A549 treated with GW870086 at 1 μM for 4 hours (cell line): ENCODE measurements around the gene RXFP4. TPM values are rescaled to one million over a fixed set of nuclear protein-coding genes. Genes with fewer than 3 reads are reported as not detected.

Experiments used
- total RNA-seq: library from RNA; stranded (reverse); fragments of 200-300 nt; extraction: Qiagen RNA extraction; gene quantifications from 5 replicates; pipeline ENCODE4 v1.2.3, GENCODE V29; 2022; ENCODE audit warnings: low read depth

Gene RXFP4
- total RNA-seq: not detected in 5 replicates

GRCh38 chr1:155940993-155941844 lies at the start of gene RXFP4:
Gene RXFP4 (plus strand): TSS chr1:155941638. CDS start chr1:155941710, 72 bp downstream.

GRCh38 chr1:155911156-155912055 lies 30.0 kb upstream of the RXFP4 start, which contains the start of gene RIT1:
Gene RIT1 (minus strand): TSS chr1:155911349. CDS start chr1:155910761, 588 bp downstream.

GRCh38 chr1:155934097-155934935 lies 7.1 kb upstream of the RXFP4 start, which contains the start of gene KHDC4:
Gene KHDC4 (minus strand): TSS chr1:155934413. CDS start chr1:155934373, 40 bp downstream.

GRCh38 chr1:155978325-155978972 lies 37.0 kb downstream of the RXFP4 start, which contains the start of gene ARHGEF2:
Gene ARHGEF2 (minus strand): TSS chr1:155978547. CDS start chr1:155978427, 120 bp downstream.

Other genes starting within 250 kb of the RXFP4 start
- gene GON4L, start 84.4 kb upstream of the RXFP4 start, total RNA-seq: 13.1 to 16.6 TPM (median 14.8 TPM) in 5 replicates
- 1.0 to 1.3 TPM (median 1.1 TPM) in 5 replicates for gene SYT11, start 82.1 kb upstream of the RXFP4 start, total RNA-seq
- 21.5 to 24.8 TPM (median 22.5 TPM) in 5 replicates for gene RIT1, start 30.3 kb upstream of the RXFP4 start, total RNA-seq
- 20.1 to 26.0 TPM (median 23.3 TPM) in 5 replicates for gene KHDC4, start 7.2 kb upstream of the RXFP4 start, total RNA-seq
- gene ARHGEF2, start 36.9 kb downstream of the RXFP4 start, total RNA-seq: 37.0 to 47.9 TPM (median 45.4 TPM) in 5 replicates
- gene SSR2, start 79.3 kb downstream of the RXFP4 start, total RNA-seq: 260 to 269 TPM (median 265 TPM) in 5 replicates
- gene UBQLN4, start 112.2 kb downstream of the RXFP4 start, total RNA-seq: 32.7 to 44.1 TPM (median 39.4 TPM) in 5 replicates
- gene LAMTOR2, start 113.1 kb downstream of the RXFP4 start, total RNA-seq: 155 to 166 TPM (median 160 TPM) in 5 replicates
- not detected in 5 replicates for gene RAB25, start 119.5 kb downstream of the RXFP4 start, total RNA-seq
- 0.98 to 2.3 TPM (median 1.8 TPM) in 5 replicates for gene MEX3A, start 140.8 kb downstream of the RXFP4 start, total RNA-seq
- gene LMNA, start 173.1 kb downstream of the RXFP4 start, total RNA-seq: 635 to 777 TPM (median 765 TPM) in 5 replicates
- 0.33 to 0.47 TPM (median 0.41 TPM) in 5 replicates for gene SEMA4A, start 211.9 kb downstream of the RXFP4 start, total RNA-seq